ENCODE results near the gene EDDM3A. TPM values are rescaled to one million over a fixed set of nuclear protein-coding genes. Genes with fewer than 3 reads are reported as not detected.

The EDDM3A gene
- total and polyA plus RNA-seq, 2 of the 4 experiments (the other 2 are of a cell fraction): not detected

- H3K9me3 ChIP-seq (ENCODE audit: control insufficient read depth, insufficient read depth, low read length): no peaks in the 10 kb centered on the region
- no peak overlapping the region for H2BK5ac ChIP-seq (ENCODE audit: low read depth, low read length, poor library complexity, severe bottlenecking)
- no peaks in the 10 kb centered on the region for H4K20me1 ChIP-seq (ENCODE audit: insufficient read depth, low read length)
- no peak overlapping the region for H3K4me2 ChIP-seq (ENCODE audit: low read depth, low read length)
- no peak for DNase-seq
- H3K4me1 ChIP-seq (ENCODE audit: control insufficient read depth, insufficient read depth, low read length): no peaks in the 10 kb centered on the region
- no peak overlapping the region for H3K9ac ChIP-seq (ENCODE audit: low read depth, low read length)
- H3K14ac ChIP-seq (replicated peaks; ENCODE audit: low read depth, low read length): no peak overlapping the region
- in situ Hi-C loops (cut with MboI; ENCODE audit: low sequenced_read_pairs): loop anchor here (10.0 kb wide), 1 partner anchor 268 kb away; no protein-coding TSS in a partner anchor
- H2AFZ ChIP-seq (replicated peaks; ENCODE audit: low read length, poor library complexity): no peak overlapping the region
- H2BK20ac ChIP-seq (ENCODE audit: low read depth, low read length): no peak overlapping the region
- H2AK5ac ChIP-seq (ENCODE audit: low read depth, low read length): no peak overlapping the region
- no peak overlapping the region for H4K8ac ChIP-seq (ENCODE audit: low read depth in 2 of 2, low read length in 2 of 2)
- no peak for TF ChIP-seq SMC3 (IDR thresholded peaks at IDR 0.05; ENCODE audit: low read depth, low read length)
- no peaks in the 10 kb centered on the region for H3K27me3 ChIP-seq (ENCODE audit: control insufficient read depth, insufficient read depth, low read length)
- H4K91ac ChIP-seq (ENCODE audit: insufficient read depth, low read depth, low read length): no peak overlapping the region
- H3K4me3 ChIP-seq (ENCODE audit: insufficient read depth, low read depth, low read length): no peak overlapping the region
- H3K56ac ChIP-seq (ENCODE audit: extremely low read depth, insufficient read depth, low read length): no peak overlapping the region
- no peak overlapping the region for H3K27ac ChIP-seq (ENCODE audit: insufficient read depth, low read length)
- H2BK15ac ChIP-seq (ENCODE audit: low read depth, low read length): no peak overlapping the region
- no peaks in the 10 kb centered on the region for H3K36me3 ChIP-seq (ENCODE audit: control insufficient read depth, insufficient read depth, low read length)
- no TSS peak for BruUV-seq (replicated peaks)
- ATAC-seq (ENCODE audit: low read depth): no peak
- ChIA-PET POLR2A (ENCODE audit: unreplicated experiment) (no interaction called here), CTCF (interaction anchor here (0.6 to 1.6 kb wide), 5 partner anchors 162 to 344 kb away, joined by 3 to 4 read pairs (median 3); no protein-coding TSS in a partner anchor)
- H3K4ac ChIP-seq (ENCODE audit: low read depth, low read length): no peak overlapping the region
- H3K79me1 ChIP-seq (ENCODE audit: low read depth in 1 of 2, low read length in 2 of 2): 0 out of 4 replicates have a peak, but pooled peaks cover 0 to 1% of the 10 kb centered on the region in 2 experiments
- intact Hi-C loops (cut with micrococcal nuclease): loop anchor here (1.0 to 5.0 kb wide), 5 partner anchors 159 to 411 kb away; no protein-coding TSS in a partner anchor
- H3K9me1 ChIP-seq (ENCODE audit: insufficient read depth, low read length): no peaks in the 10 kb centered on the region
- H4K5ac ChIP-seq (ENCODE audit: low read depth, low read length): no peak overlapping the region
- 90% methylated on average over 2 of the region's 5 CpGs; no CpG with 5 or more reads in 1 of the 2 experiments for WGBS, 2 experiments (ENCODE audit: extremely low coverage in 2 of 2, insufficient read length in 1 of 2)
- no peak overlapping the region for H2AK9ac ChIP-seq (replicated peaks; ENCODE audit: low read depth, low read length, poor library complexity)
- dilution Hi-C loops (cut with HindIII; ENCODE audit: low sequenced_read_pairs, unreplicated experiment): no loop called here
- no peak overlapping the region for H3K23ac ChIP-seq (ENCODE audit: low read depth, low read length)
- H2BK120ac ChIP-seq (ENCODE audit: low read depth, low read length): no peak overlapping the region
- no peak overlapping the region for H3K18ac ChIP-seq (ENCODE audit: low read depth, low read length)
Measured at GRCh38 chr14:20696764-20697163, 48.9 kb upstream of the EDDM3A start.

Data from IMR-90 (cell line).